Ramos (cell line): ENCODE measurements around the gene FBXO15.

Source experiments
- in situ Hi-C: fragments of 300-500 bp; cut with MboI; formaldehyde crosslinking; loops from one replicate; pipeline ENCODE4 v1.14.3; 2022; ENCODE audit warnings: low sequenced_read_pairs; ENCODE audit not compliant: unreplicated experiment

Gene FBXO15

DNA sequence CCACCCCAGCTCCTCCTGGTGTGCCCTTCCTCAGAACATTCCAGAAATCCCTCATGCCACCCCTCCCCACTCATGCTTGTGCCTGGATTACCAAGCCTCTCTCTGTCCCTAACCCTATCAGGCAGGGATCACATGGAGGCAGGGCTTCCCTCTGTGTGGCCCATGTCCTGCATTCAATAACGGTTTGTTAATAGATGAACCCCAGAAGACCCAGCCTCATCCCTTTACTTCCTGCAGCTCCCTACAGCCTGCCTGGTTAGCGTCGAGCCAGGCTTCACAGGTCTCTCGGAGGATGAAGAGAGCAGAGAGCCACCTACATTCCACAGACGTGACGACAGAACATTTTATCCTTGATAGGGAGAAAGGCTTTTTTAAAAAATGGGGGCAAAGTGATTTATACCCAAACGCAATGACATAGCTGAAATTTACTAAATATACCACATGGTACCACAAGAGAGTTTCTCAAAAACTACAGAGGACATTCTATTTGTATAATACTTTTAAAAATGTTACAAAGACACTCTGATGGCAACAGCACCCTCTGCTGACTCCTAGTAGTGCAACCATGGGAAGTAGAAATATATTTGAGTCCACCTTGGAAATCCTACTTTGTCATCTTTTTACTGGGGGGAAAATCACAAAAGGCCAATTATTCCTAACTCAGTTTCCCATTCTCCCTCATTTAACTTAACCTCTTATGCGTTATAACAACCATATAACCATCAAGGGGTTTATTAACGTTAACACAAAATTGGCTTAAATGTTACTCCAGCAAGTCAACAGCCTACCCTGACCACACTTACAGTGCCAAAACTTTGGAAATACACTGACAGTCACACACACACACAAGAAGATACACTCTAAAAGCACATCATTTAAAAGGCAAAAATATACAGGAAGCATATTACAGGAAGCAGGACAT, 30.7 kb downstream of the FBXO15 start:
- in situ Hi-C loops: loop anchor here (10.0 kb wide), 1 partner anchor 82 kb away; no protein-coding TSS in a partner anchor

DNA sequence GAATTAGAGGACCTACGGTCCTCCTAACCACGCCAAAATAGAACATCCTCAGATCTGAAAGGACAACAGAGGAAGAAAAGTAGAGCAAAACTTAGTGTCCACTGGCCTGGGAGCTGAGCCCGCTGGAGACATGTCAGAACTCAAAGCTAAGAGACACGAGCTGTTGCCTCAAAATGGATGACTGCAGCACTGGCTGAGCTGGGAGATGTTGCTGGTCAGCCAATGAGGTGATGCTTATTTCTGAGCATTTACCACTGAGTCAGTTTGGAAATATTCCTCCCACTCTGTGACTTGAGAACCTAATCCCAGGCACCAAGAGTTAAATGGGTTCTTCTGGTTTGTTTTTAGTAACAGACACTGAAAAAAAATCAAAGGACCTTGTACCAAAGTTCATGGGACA, 32.6 kb downstream of the FBXO15 start:
- in situ Hi-C loops: loop anchor here (10.0 kb wide), 1 partner anchor 80 kb away; no protein-coding TSS in a partner anchor

DNA sequence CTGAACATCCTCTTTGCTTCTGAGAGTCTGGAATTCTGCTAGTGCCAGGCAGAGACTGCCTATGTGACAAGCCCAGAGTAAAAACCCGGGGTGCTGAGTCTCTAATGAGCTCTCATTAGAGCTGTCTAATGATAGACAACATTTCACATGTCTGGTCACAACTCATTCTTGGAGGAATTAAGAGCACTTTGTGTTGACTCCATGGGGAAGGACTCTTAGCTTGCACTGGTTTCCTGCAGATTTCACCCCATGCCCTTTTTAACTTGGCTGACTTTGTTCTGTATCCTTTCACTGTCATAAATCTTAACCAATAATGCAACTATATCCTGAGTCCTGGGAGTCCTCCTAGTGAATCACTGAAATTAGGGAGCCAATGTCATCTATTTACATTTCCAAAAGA, 33.5 kb downstream of the FBXO15 start:
- in situ Hi-C loops: loop anchor here (10.0 kb wide), 1 partner anchor 79 kb away; no protein-coding TSS in a partner anchor

DNA sequence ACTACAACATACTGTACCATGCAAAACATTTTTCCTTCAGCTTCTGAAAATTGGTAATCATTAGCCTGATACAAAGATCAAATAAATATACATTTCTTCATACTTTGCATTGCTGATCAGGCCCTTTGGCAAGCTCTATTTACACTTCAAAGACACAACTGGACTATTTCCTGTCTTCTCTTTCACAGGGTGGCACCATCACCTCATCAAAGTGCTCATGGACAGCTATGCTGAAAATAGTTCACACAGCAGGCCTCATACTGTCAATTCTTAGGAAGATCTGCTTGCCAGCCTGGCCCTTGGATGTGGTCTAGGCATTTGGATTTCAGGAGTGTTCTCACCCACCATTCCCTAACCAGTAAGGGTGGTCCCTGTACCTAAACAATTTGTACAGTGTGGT, 33.9 kb downstream of the FBXO15 start:
- in situ Hi-C loops: loop anchor here (10.0 kb wide), 1 partner anchor 79 kb away; no protein-coding TSS in a partner anchor

DNA sequence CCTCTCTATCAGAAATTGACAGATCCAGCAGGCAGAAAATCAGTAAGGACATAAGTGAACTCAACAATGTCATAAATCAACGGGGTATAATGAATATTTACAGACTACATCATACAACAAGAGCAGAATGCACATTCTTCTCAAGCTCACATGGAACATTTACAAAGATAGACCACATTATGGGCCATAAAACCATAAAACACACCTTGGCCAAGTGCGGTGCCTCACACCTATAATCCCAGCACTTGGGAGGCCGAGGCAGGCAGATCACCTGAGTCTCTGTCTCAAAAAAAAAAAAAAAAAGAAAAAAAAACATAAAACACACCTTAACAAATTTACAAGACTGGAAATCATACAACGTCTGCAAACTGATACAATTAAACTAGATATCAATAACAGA, 36.7 kb downstream of the FBXO15 start:
- in situ Hi-C loops: loop anchor here (10.0 kb wide), 1 partner anchor 76 kb away; no protein-coding TSS in a partner anchor

DNA sequence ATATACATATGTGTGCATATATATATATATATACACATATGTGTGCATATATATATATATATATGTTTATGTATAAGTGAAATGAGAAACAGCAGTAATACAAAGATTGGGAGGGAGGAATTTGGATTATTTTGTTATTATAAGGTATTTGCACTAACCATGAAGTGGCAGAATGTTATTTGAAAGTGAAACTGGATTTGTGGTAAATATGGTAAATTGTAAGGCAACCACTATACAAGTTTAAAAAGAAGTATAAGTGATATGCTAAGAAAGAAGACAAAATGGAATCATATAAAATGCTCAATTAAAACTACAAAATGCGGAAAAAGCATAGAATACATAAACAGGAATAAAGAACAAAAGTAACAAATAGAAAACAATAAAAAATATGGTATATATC, 37.5 kb downstream of the FBXO15 start:
- in situ Hi-C loops: loop anchor here (10.0 kb wide), 1 partner anchor 75 kb away; no protein-coding TSS in a partner anchor

DNA sequence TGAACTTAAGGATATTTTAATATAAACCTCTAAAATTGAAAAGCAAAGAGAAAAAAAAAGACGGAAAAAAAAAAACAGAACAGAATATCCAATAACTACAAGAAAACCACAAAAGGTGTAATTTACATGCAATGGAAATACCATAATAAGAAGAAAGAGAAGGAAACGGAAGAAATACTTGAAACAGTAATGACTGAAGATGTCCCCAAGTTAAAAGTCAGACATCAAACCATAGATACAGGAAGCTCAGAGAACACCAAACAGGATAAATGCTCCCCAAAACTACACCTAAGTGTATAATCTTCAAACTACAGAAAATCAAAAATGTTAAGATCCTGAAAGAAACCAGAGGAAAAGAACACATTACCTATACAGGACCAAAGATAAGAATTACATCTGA, 39.2 kb downstream of the FBXO15 start:
- in situ Hi-C loops: no loop called here

DNA sequence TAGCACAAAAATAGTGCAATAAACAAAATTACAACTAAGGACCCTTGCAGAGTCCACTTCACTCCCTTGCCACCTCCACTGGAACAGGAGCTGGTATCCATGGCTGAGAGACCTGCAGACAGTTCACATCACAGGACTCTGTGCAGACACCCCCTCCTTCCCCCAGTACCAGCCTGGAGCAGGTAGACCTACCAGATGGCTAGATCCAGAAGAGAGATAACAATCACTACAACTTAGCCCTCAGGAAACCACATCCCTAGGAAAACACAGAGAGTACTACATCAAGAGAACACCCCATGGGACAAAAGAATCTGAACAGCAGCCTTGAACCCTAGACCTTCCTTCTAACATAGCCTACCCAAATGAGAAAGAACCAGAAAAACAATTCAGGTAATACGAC, 49.8 kb downstream of the FBXO15 start:
- in situ Hi-C loops: no loop called here

DNA sequence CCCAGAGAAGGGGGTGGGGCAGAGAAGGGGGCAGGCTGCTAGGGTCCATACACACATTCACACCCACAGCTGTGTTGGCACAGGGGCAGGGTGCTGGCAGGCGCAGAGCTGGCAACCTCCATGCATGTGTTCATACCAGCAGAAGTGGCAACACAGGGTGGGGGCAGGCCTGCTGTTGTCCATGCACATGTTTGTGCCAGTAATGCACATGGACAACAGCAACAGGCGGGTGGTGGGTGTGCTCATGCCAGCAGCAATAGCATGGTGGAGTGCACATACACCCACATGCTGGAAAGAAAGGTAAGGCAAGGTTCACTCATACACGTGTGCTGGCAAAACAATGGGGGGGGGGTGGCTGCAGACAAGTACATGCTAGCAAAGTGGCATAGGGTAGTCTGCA, 54.7 kb downstream of the FBXO15 start:
- in situ Hi-C loops: no loop called here

DNA sequence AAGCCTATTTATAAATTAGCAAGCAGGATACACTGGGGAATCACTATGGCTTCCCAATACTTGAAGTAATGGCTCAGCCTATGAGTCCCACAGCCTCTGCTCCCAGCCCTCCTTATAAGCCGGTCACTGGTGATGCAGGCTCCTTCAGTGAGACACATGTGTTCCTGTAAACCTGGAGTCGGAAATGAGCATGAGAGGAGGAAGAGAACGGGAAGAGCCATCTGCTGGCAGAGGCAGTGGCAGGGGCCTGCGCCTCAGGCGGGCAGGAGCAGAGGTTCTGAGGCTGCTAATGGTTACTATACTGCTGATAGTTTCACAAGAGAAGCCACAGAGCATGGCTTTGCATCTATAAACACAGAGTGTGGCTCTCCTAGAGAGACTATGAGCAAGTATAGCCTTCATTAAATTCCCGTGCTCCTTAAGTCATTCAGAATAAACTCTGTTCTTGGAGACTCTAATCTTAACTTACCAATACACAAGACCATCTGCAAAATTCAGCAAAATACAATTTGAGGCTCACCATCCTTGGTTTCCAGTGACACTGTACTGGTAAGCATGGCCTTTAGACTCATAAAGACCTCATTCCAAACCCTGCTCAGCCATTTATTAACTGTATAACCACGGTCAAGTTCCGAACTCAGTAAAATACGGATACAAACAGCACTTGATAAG, 63.3 kb downstream of the FBXO15 start:
- in situ Hi-C loops: no loop called here

DNA sequence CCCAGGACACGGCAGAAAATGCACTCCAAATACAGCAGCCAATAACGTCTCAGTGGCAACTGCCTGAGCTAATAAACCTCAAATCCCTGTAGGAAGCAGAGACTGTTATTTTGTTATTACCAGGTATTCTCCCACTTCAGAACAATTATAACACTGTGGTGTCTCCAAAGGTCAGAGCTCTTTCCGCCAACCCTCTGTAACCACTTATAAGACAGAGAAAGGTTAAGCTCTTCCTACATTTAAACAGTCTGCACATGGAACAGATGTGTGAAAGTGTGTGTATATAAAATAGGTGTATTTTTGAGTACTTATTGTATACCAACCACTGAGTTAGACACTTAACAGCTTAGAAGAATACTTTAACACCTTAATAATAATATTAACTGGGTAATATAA, 64.1 kb downstream of the FBXO15 start:
- in situ Hi-C loops: no loop called here

DNA sequence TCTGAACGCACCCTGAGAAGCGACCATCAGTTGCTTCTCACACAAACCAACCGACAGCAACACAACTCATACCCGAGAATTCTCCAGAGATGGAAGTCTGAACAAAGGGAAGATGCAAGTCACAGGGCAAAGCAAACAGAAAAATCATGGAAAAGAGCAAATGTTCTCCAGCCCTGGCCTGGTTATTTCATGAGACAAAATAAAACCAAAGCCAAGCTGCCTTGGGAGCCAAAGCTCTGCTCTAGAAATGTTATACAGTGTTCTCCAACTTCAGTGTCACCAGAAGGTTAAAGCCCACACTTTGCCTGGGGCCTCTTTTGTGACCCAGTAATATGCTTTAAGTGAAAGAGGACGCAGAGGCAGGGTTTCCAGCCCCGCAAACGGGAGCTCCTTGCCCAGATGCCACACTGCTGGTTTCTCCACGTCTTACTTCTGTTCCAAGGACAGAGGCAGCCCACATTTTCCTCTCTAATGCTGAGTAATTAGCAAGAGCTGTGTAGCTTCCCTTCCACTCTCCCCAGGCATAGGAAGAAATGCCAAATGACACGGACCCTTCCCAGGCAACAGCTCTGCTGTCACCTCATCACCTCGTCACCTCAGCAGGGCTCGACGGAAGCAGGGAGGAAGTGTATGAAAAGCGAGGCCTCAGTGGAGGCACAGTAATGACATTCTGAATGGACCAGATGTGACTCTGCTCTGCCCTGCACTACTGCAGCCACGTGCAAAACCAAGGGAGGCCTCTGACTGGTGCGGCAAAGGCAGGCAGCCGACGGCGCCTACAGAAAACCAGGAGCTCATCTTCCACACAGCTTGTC, 64.7 kb downstream of the FBXO15 start:
- in situ Hi-C loops: no loop called here

DNA sequence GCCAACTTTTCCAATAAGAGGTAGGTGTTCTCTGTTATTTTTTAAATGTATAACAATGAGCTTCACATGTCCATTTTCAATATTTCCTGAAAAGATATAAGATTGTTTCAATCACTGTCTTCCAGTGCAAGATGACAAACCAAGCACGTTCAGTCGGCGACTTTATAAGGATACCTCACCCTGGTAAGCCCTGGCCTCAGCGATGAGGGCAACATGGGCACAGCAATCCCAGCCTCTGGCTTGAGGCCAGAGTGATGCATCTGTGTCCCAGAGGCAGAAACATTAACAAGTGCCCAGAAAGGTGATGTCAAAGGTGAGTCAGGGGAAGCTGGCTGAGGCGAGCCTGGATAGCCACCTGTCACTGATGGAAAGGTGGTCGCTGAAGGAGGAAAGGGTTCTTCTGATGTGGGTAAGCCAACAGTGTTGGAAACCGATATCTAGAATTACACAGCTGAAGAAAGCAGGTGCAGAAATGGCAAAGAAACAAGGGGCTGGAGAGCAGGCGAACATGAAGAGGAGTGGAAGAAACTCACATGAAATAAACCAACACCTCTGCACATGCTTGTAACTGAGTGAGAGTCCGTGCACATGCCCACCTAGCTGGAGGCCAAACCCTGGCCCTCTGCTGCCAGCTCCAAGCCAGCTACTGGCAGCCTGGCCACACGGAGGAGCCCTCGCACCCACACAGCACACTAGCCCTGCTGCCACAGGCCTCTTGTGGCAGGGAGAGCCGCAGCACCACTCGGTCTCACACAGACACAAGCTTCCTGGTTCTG, 65.5 kb downstream of the FBXO15 start:
- in situ Hi-C loops: no loop called here

DNA sequence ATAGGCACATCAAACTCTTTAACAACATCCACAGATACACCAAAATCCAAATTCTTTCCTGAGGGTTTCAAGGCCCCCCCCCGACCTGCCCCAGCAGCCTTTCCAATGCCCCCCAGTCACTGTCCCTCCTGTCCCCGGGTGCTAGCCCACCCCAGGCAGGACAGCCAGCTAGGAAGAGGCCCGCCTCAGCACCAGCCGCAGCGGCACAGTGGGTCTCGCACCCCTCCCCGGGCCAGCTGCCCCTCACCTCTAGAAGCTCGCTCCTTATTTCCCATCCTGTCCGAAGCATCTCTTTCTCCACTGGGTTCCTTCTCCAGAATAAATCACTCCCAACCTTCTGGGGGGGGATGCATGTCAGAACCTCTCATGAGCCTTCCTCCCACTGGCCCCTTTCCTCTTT, 69.4 kb downstream of the FBXO15 start:
- in situ Hi-C loops: no loop called here

DNA sequence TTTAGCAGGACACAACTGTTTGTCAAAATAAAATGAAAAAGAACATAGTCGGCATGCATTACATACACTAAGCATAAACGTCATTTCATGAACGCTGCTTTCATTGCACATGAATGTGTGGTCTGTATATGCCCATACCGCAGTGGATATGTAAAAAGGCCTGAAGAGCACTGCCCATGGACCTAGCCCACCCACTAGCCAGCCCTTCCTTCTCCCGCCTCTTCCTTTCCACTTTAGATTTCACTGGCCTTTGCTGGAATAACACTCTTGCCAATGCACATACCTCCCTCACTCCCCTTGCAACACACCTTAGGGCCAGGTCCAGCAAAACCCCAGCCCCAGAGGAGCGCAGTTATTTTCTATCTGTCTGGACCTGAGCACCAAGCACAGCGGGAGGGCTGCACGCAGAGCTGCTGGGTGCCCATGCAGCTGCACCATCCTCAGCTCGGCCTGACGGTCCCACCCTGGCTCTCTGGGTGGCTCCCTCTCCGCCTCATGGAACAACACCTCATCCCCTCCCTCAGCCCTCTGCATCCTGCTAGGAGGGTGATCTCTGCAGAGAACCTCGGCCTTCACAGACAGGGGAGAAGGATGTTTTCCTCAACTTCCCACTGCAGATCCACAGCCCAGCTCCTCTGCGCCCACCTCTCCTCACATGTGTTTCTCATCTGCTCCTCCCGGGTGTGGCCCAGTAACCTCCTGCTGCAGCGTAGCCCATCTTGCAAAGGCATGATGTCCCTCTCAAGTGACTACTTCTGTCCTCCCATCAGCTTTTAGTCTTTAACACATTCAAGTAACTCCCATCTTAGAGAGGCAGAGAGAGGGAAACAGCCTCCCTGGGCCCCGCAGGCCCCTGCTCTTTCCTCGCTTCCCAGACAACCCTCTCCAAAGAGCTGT, 72.7 kb downstream of the FBXO15 start:
- in situ Hi-C loops: no loop called here

DNA sequence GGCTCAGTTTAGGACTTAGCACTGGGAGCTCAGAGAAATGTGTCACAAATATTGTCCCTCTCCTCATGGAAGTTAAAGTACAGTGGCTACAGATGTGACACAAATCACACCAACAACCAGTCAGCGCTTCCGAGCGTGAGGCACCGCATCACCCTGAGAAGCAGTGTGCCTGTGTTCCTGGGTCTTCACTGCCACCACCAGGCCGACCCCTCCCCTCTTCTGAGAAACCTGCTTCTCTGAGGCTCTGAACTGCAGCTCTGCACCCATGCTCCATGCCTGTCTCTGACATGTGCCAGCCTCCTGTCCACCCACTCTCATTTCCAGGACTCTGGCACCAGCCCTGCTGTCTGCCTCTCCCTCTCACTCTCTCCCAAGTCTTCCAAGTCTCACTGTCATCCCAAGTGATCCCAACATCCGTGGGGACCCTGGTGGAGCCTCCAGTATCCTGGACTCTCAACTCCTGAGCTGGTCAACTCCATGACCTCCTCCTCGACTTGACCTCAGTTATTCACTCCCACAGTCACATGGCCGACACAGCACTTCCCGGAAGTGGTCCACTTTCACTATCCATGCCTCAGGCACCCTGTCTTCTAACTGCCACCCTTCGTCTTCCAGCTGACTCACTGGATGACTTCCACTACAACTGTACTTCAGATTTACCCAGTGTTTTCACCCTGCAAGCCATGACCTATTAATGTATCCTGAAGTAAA, 73.5 kb downstream of the FBXO15 start:
- in situ Hi-C loops: no loop called here

DNA sequence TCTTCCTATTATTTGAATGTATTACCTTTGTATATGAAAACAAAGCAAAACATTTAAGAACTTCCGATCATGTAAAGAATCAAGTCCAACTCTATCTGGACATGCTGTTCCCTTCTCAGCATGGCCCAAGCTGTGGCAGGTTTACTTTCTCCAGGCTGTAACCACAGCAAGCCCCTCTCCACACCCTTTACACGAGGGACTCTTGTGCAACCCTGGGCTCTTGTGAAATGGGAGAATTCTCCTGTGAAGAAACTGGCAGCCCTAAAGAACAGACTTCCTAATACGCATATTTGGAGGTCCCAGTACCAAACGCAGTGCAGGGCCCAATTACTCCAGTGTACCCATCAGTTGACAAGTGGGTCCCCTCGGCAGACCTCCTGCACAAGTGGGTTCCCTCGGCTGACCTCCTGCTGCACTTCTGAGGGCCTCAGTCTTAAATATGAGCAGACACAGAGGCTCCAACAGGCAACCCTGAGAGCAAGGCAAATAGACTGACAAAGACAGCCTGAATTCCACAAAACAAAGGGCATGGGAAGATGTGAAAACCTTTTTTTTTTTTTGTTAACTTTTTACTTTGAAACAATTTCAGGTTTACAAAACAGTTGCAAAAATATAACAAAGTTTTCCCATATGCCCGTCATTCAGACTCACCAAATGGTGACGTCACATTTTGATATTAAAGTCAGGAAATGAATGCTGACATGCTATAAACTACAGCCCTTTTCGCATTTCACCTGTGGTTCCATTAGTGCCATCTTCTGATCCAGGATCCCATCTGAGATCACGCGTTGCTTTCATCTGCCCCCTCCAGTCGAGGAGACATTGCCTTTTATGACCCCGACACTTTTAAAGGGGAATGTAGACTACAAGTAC, 78.2 kb downstream of the FBXO15 start:
- in situ Hi-C loops: no loop called here
